Omental fat pad (tissue), 4 donors: ENCODE data around the gene IGF2BP2. TPM values are rescaled to one million over a fixed set of nuclear protein-coding genes. Genes with fewer than 3 reads are reported as not detected.

ENCODE experiments used
- ATAC-seq: fragments of 150-250 bp; one replicate; pipeline ENCODE4 v1.9.1; 2016; ENCODE audit warnings: mild to moderate bottlenecking, moderate library complexity; ENCODE audit not compliant: low FRiP score
- DNase-seq: peaks from one replicate; pipeline ENCODE4 v3.0.0-alpha.2; 2019; ENCODE audit warnings: low spot score
- total RNA-seq, 4 donors: library from RNA; depleted of rRNA; stranded (reverse); fragments of >200 nt; gene quantifications; one replicate each; pipeline ENCODE4 v1.1.0, GENCODE V29; 2016
- TF ChIP-seq, protein P1 (sequence below), 3 donors: fragments of 450-650 bp; IDR thresholded peaks; one replicate each; pipeline ENCODE4 v1.5.1; 2016 to 2017; ENCODE audit warnings: antibody characterized with exemption in 3 of 3, mild to moderate bottlenecking in 3 of 3, moderate library complexity in 2 of 3

Gene IGF2BP2
- total RNA-seq, 4 donors from 2014 or later = 7.3 to 48.9 (median 18.7) TPM

DNA sequence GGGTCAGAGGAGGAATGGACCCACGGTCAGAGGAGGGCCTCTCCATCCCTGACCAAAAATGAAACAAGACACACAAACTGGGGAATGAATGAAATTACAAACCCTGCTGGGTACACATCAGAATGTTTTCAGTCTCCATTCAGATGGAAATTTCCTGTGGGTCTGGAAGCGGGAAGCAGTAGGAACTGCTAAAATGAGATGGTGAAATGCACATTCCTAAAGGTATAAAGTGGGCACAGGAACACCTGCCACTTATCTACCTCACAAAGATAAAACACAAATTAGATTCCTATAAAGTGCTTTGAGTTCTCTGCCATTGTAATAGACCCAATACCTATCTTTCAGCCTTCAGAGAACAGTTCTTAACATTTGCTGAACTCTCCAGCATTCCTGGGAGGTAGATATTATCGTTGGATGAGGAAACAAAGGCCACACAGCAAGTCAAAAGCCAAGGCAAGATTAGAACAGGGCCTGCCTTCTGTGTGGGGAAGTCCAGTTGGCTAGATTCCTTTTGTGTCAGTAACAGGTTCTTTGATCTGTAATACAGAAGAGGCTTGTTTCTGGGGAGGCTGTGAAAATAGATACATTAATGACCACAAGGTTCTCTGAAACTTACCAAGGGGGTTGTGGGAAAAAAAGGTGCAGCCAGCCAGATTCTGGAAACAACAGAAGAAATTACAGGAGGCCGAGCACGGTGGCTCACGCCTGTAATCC, 98.4 kb downstream of the IGF2BP2 start:
- TF ChIP-seq, protein P1, sequence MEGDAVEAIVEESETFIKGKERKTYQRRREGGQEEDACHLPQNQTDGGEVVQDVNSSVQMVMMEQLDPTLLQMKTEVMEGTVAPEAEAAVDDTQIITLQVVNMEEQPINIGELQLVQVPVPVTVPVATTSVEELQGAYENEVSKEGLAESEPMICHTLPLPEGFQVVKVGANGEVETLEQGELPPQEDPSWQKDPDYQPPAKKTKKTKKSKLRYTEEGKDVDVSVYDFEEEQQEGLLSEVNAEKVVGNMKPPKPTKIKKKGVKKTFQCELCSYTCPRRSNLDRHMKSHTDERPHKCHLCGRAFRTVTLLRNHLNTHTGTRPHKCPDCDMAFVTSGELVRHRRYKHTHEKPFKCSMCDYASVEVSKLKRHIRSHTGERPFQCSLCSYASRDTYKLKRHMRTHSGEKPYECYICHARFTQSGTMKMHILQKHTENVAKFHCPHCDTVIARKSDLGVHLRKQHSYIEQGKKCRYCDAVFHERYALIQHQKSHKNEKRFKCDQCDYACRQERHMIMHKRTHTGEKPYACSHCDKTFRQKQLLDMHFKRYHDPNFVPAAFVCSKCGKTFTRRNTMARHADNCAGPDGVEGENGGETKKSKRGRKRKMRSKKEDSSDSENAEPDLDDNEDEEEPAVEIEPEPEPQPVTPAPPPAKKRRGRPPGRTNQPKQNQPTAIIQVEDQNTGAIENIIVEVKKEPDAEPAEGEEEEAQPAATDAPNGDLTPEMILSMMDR (IDR thresholded peaks at IDR 0.05) = no peak
- DNase-seq (no peak), ATAC-seq (no peak)

DNA sequence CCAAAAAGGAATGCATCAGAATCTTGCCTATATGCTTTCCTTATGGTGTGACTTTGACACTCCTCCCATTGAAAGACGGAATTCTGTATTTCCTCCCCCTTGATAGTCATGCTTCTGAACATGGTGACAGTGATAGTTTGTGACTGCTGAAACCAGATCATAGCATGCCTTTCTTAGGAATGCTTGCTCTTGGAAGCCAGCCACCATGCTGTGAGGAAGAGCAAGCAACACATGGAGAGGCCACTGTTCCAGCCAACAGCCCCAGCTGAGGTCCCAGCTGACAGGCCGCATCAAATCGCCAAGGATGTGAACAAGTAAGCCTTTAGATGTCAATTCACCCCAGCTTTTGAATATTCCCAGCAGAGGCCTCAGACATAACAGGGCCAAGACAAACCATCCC, 100.1 kb downstream of the IGF2BP2 start:
- TF ChIP-seq, protein P1 (IDR thresholded peaks at IDR 0.05) = no peak
- no peak for ATAC-seq
- no peak for DNase-seq

DNA sequence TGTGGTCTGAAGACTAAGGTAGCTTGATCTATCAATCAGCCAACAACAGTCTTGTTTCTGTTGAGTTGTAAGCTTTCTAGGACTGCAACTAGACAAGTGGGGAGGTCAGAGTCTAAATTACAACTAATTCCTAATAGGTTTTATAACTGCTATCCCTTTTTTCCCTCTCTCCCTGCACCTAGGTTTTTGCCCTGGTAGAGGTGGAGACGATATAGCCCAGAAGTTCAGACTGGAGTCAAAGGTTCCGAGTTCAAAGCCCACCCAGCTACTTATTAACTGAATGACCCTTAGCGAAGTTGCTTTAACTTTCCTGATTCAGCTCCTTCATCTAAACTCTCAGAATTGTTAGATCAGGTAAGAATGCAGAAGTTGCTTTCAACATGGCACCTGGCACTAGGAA, 100.6 kb downstream of the IGF2BP2 start:
- ATAC-seq (no peak), DNase-seq (no peak)
- TF ChIP-seq, protein P1 (IDR thresholded peaks at IDR 0.05) = no peak

DNA sequence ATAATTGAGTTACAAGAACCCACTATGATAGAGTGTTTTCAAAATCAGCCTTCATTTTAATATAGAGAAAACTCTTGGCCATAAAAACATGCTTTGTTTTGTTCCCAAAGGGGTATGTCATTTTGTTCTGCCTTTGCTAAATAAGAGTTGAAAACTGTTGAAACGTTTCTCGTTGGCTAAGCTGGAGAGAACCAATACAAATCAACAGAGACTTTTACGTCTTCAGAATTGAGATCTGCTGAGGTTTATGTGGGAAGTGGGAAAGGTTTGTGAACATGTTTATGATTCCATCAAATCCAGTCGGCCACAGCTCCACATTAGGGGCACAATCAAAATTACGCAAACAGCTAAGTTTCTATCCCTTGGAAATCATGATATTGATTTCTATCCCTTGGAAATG, 102.0 kb downstream of the IGF2BP2 start:
- ATAC-seq (no peak), DNase-seq (no peak)
- TF ChIP-seq, protein P1 (IDR thresholded peaks at IDR 0.05) = no peak

DNA sequence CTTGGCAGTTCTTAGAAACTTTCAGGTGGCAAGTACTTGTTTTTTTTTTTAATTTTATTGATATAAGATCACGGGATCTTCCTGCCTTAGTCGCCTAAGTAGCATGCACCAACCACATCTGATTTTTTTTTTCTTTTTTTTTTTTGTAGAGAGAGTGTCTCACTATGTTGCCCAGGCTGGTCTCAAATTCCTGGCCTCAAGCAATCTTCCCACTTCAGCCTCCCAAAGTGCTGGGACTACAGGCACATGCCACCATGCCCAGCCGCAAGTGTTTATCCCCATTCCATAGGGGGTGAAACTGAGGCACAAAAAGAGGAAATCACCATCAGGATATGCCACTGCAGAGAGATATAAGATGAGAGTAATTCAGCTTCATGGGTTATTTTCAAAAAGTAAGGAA, 102.9 kb downstream of the IGF2BP2 start:
- TF ChIP-seq, protein P1 (IDR thresholded peaks at IDR 0.05) = no peak
- ATAC-seq = no peak

DNA sequence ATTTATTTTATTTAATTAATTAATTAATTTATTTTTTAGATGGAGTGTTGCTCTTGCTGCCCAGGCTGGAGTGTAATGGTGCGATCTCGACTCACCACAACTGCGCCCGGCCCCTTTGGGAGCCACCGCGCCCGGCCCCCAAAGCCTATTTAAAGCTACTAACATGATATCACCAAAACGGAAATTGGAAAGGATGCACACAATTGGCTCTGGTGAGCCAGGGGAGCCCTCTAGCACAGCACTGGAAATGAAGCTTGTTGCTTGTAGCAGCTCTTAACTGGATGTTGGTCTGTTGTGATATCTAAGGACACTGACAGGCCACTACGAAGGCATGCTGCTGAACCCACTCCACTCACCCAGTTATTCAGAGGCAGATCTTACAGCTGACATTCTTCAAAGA, 104.5 kb downstream of the IGF2BP2 start:
- no peak for ATAC-seq
- no peak for DNase-seq
- TF ChIP-seq, protein P1 (IDR thresholded peaks at IDR 0.05) = no peak

More for the DNA sequence above, 102.9 kb downstream of the IGF2BP2 start:
- DNase-seq = no peak
